Spleen (tissue), 11 donors: Measurements from ENCODE around the gene SMCO4. TPM values are rescaled to one million over a fixed set of nuclear protein-coding genes. Genes with fewer than 3 reads are reported as not detected.

Source experiments
- DNase-seq: peaks from one replicate; pipeline ENCODE4 v3.0.0-alpha.2; 2020
- H3K27ac ChIP-seq, 8 donors: fragments of 200-600 bp; sonication (generic) in 7 of 8; 1 replicate in 4 of 8; 2 replicates in 4 of 8; pipeline versions ENCODE4 v1.5.0 to v1.8.0; 2016 to 2021; ENCODE audit warnings: inconsistent platforms in 4 of 8, mild to moderate bottlenecking in 4 of 8, moderate library complexity in 1 of 8
- H3K27me3 ChIP-seq, 7 donors: fragments of 200-600 bp; sonication (generic) in 6 of 7; replicated peaks in 1 of 7; 1 replicate in 4 of 7; 2 replicates in 3 of 7; pipeline versions ENCODE4 v1.5.0 to v1.8.0; 2016 to 2021; ENCODE audit warnings: inconsistent platforms in 3 of 7, mild to moderate bottlenecking in 1 of 7
- H3K36me3 ChIP-seq, 6 donors: fragments of 200-600 bp; sonication (generic) in 5 of 6; 1 replicate in 4 of 6; 2 replicates in 2 of 6; pipeline versions ENCODE4 v1.5.0 to v1.8.0; 2016 to 2021; ENCODE audit warnings: inconsistent platforms in 2 of 6
- H3K4me1 ChIP-seq, 6 donors: fragments of 200-600 bp; sonication (generic) in 5 of 6; 1 replicate in 3 of 6; 2 replicates in 3 of 6; pipeline versions ENCODE4 v1.5.0 to v1.8.0; 2016 to 2021; ENCODE audit warnings: inconsistent platforms in 3 of 6
- H3K4me3 ChIP-seq, 8 donors: fragments of 200-600 bp; sonication (generic) in 7 of 8; 1 replicate in 4 of 8; 2 replicates in 4 of 8; pipeline versions ENCODE4 v1.5.0 to v1.8.0; 2016 to 2021; ENCODE audit warnings: inconsistent platforms in 4 of 8, mild to moderate bottlenecking in 4 of 8, moderate library complexity in 2 of 8
- H3K9me3 ChIP-seq, 8 donors: fragments of 200-600 bp; sonication (generic) in 7 of 8; 1 replicate in 4 of 8; 2 replicates in 4 of 8; pipeline versions ENCODE4 v1.5.0 to v1.8.0; 2016 to 2021; ENCODE audit warnings: inconsistent platforms in 4 of 8
- CTCF ChIP-seq, 11 experiments: fragments of 200-600 bp in 7 of 11; fragments of 450-650 bp in 4 of 11; sonication (generic) in 4 of 11; IDR thresholded peaks in 8 of 11; conservative IDR thresholded peaks in 3 of 11; 1 replicate in 7 of 11; 2 replicates in 4 of 11; pipeline versions ENCODE4 v1.4.0 to v1.8.0; 2016 to 2021; ENCODE audit warnings: antibody characterized with exemption in 11 of 11, inconsistent platforms in 4 of 11, mild to moderate bottlenecking in 1 of 11
- POLR2A ChIP-seq, 3 donors: fragments of 450-650 bp; IDR thresholded peaks; one replicate each; pipeline ENCODE4 v1.5.1; 2017; ENCODE audit warnings: antibody characterized with exemption in 3 of 3, mild to moderate bottlenecking in 1 of 3
- POLR2AphosphoS5 ChIP-seq, 3 donors: sonication (generic); formaldehyde crosslinking; IDR thresholded peaks; one replicate each; pipeline ENCODE4 v1.5.1; 2017; ENCODE audit warnings: antibody characterized with exemption in 3 of 3
- WGBS, 5 donors: extraction: QIAGEN DNeasy Blood & Tissue Kit in 3 of 5; methylation state at CpG; one replicate each; pipeline versions ENCODE4 v1.1.5 to v1.1.7; 2013 to 2018; 5-methylcytosine and 5-hydroxymethylcytosine counted together
- intact Hi-C: fragments of 100-400 bp; cut with DNase I; formaldehyde crosslinking; loops from one replicate; pipeline ENCODE4 v1.15.0; 2023; ENCODE audit warnings: low total_unique reads
- polyA plus RNA-seq, 3 donors: library from polyadenylated mRNA; stranded (reverse); fragments of 200-250 nt; gene quantifications; one replicate each; pipeline ENCODE4 v1.2.1, GENCODE V29; 2013
- total RNA-seq, 7 donors: library from RNA; depleted of rRNA in 3 of 7; stranded (reverse); fragments of >200 nt in 3 of 7; fragmentation: NEBNext Ultra II Directional in 4 of 7; extraction: Animal tissue kit (Norgen Biotek cat#: 25700) in 4 of 7; gene quantifications; one replicate each; pipeline versions ENCODE4 v1.1.0 to v1.2.1, GENCODE V29; 2016 to 2021
- donor health status: healthy with polysubstance abuse.
- donor health status: DM: no; HTN: no; CAD: no; lungs with moderate emphysema.
- donor health status: DM: no; HTN: no; CAD: no.
- donor health status: Bipolar disorder and iron deficiency.
- donor health status: healthy.
- donor health status: DM: no; HTN: no; CAD: no.
- donor health status: DM: yes; HTN: yes; CAD: no.

Gene SMCO4
- total and polyA plus RNA-seq, 10 donors: 21.8 to 74.1 (median 51.9) TPM

- intact Hi-C loops: no loop called here
- no peak for TF ChIP-seq CTCF (IDR thresholded peaks at IDR 0.05 in 8 of 11, conservative IDR thresholded peaks at IDR 0.05 in 3 of 11)
- TF ChIP-seq POLR2A (IDR thresholded peaks at IDR 0.05): no peak
- no peak for TF ChIP-seq POLR2AphosphoS5 (IDR thresholded peaks at IDR 0.05)
- Histone ChIP-seq H3K4me3 (no peak overlapping the region), H3K27me3 (no peaks in the 10 kb centered on the region), H3K9me3 (peaks cover 0 to 5% (median 1%) of the 10 kb centered on the region in 8 donors), H3K27ac (no peak overlapping the region), H3K36me3 (no peaks in the 10 kb centered on the region), H3K4me1 (peaks cover 0 to 25% (median 11%) of the 10 kb centered on the region in 6 donors)
- 45 to 72% (median 63%) methylated on average over 3 of the region's 3 CpGs for WGBS, 5 donors
- DNase-seq: no peak
Observed at GRCh38 chr11:93510196-93510873, 32.9 kb downstream of the SMCO4 start.

- TF ChIP-seq POLR2AphosphoS5 (IDR thresholded peaks at IDR 0.05) (no peak), POLR2A (IDR thresholded peaks at IDR 0.05) (no peak), CTCF (IDR thresholded peaks at IDR 0.05 in 8 of 11, conservative IDR thresholded peaks at IDR 0.05 in 3 of 11) (no peak)
- WGBS, 5 donors: 68 to 94% (median 80%) methylated on average over 1 of the region's 1 CpG
- Histone ChIP-seq H3K4me3 (no peak overlapping the region), H3K27ac (no peak overlapping the region), H3K36me3 (no peaks in the 10 kb centered on the region), H3K27me3 (no peaks in the 10 kb centered on the region), H3K4me1 (peaks cover 0 to 14% (median under 1%) of the 10 kb centered on the region in 6 donors), H3K9me3 (peaks cover 0 to 5% (median 1%) of the 10 kb centered on the region in 8 donors)
- intact Hi-C loops: no loop called here
- DNase-seq: no peak
Observed at GRCh38 chr11:93507517-93507916, 35.7 kb downstream of the SMCO4 start.

- Histone ChIP-seq H3K4me1 (peaks cover 0 to 9% (median 0%) of the 10 kb centered on the region in 6 donors), H3K9me3 (peaks cover 0 to 5% (median 1%) of the 10 kb centered on the region in 8 donors), H3K4me3 (no peak overlapping the region), H3K27me3 (no peaks in the 10 kb centered on the region), H3K27ac (no peak overlapping the region), H3K36me3 (no peaks in the 10 kb centered on the region)
- no peak for DNase-seq
- no peak for TF ChIP-seq POLR2A (IDR thresholded peaks at IDR 0.05)
- 74 to 95% (median 93%) methylated on average over 3 of the region's 3 CpGs for WGBS, 5 donors
- intact Hi-C loops: no loop called here
Observed at GRCh38 chr11:93505703-93506102, 37.5 kb downstream of the SMCO4 start.

GRCh38 chr11:93504110-93505095, 38.8 kb downstream of the SMCO4 start:
- intact Hi-C loops: no loop called here

More at GRCh38 chr11:93504110-93505095, 38.8 kb downstream of the SMCO4 start:
- TF ChIP-seq POLR2AphosphoS5 (IDR thresholded peaks at IDR 0.05) (no peak), POLR2A (IDR thresholded peaks at IDR 0.05) (no peak), CTCF (IDR thresholded peaks at IDR 0.05 in 8 of 11, conservative IDR thresholded peaks at IDR 0.05 in 3 of 11) (no peak)
- 63 to 76% (median 71%) methylated on average over 3 of the region's 3 CpGs for WGBS, 5 donors
- H3K4me3 ChIP-seq: no peak overlapping the region
- peaks cover 0 to 1% (median 0%) of the 10 kb centered on the region in 6 donors for H3K4me1 ChIP-seq
- H3K27me3 ChIP-seq: no peaks in the 10 kb centered on the region
- peaks cover 0 to under 1% (median 0%) of the 10 kb centered on the region in 6 donors for H3K36me3 ChIP-seq
- DNase-seq: no peak
- no peak overlapping the region for H3K27ac ChIP-seq
- peaks cover 0 to 4% (median under 1%) of the 10 kb centered on the region in 8 donors for H3K9me3 ChIP-seq
